Measurements from ENCODE around the gene SF3B6.
"Not testable (repeated sequence)": the region's sequence is repeated elsewhere in the genome, so short reads cannot be mapped to it uniquely, and the experiment has no call there.

Gene SF3B6

GRCh38 chr2:24110660-24111303 is 34.7 kb upstream of the SF3B6 start:
- Histone ChIP-seq H3K27ac (ENCODE audit: low read depth, low read length) (no peak overlapping the region), H3K36me3 (ENCODE audit: insufficient read depth, low read length) (peaks cover 12% of the 10 kb centered on the region), H3K4me1 (ENCODE audit: control insufficient read depth, insufficient read depth, low read length, unreplicated experiment) (peaks cover 17% of the 10 kb centered on the region), H3K79me2 (ENCODE audit: control insufficient read depth, insufficient read depth, low read length, unreplicated experiment) (no peaks in the 10 kb centered on the region), H3K27me3 (ENCODE audit: insufficient read depth, low read length) (no peaks in the 10 kb centered on the region), H3K4me3 (ENCODE audit: low read depth, low read length) (no peak overlapping the region), H2AFZ (ENCODE audit: low read length, unreplicated experiment) (no peak overlapping the region)

DNA sequence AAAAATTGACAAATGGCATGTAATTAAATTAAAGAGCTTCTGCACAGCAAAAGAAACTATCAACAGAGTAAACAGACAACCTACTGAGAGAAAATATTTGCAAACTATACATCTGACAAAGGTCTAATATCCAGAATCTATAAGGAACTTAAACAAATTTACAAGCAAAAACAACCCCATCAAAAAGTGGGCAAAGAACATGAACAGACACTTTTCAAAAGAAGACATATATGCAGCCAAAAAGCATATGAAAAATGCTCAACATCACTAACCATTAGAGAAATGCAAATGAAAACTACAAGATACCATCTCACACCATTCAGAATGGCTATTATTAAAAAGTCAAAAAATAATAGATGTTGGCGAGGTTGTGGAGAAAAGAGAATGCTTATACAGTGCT is 33.3 kb upstream of the SF3B6 start:
- H2AFZ ChIP-seq (ENCODE audit: low read length, unreplicated experiment); H3K27me3 ChIP-seq (ENCODE audit: insufficient read depth, low read length); H3K4me3 ChIP-seq (ENCODE audit: low read depth, low read length); H3K36me3 ChIP-seq (ENCODE audit: insufficient read depth, low read length); H3K79me2 ChIP-seq (ENCODE audit: control insufficient read depth, insufficient read depth, low read length, unreplicated experiment); H3K27ac ChIP-seq (ENCODE audit: low read depth, low read length): not testable (repeated sequence)
- peaks cover 17% of the 10 kb centered on the region for H3K4me1 ChIP-seq (ENCODE audit: control insufficient read depth, insufficient read depth, low read length, unreplicated experiment)

DNA sequence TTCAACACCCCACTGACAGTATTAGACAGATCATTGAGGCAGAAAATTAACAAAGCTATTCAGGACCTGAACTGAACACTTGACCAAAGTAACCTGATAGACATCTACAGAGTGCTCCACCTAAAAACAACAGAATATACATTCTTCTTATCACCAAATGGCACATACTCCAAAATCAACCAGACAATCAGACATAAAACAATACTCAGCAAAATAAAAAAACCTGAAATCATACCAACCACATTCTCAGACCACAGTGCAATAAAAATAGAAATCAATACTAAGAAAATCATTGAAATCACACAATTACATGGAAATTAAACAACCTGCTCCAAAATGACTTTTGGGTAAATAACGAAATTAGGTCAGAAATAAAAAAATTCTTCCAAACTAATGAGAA is 31.2 kb upstream of the SF3B6 start:
- Histone ChIP-seq H3K27ac (ENCODE audit: low read depth, low read length) (no peak overlapping the region), H3K27me3 (ENCODE audit: insufficient read depth, low read length) (no peaks in the 10 kb centered on the region), H3K79me2 (ENCODE audit: control insufficient read depth, insufficient read depth, low read length, unreplicated experiment) (no peaks in the 10 kb centered on the region), H3K4me1 (ENCODE audit: control insufficient read depth, insufficient read depth, low read length, unreplicated experiment) (peaks cover 17% of the 10 kb centered on the region), H3K36me3 (ENCODE audit: insufficient read depth, low read length) (no peaks in the 10 kb centered on the region), H2AFZ (ENCODE audit: low read length, unreplicated experiment) (no peak overlapping the region), H3K4me3 (ENCODE audit: low read depth, low read length) (no peak overlapping the region)

- Histone ChIP-seq H3K4me3 (ENCODE audit: low read depth, low read length) (no peak overlapping the region), H3K27ac (ENCODE audit: low read depth, low read length) (no peak overlapping the region), H3K4me1 (ENCODE audit: control insufficient read depth, insufficient read depth, low read length, unreplicated experiment) (peaks cover 17% of the 10 kb centered on the region), H3K36me3 (ENCODE audit: insufficient read depth, low read length) (no peaks in the 10 kb centered on the region), H3K79me2 (ENCODE audit: control insufficient read depth, insufficient read depth, low read length, unreplicated experiment) (no peaks in the 10 kb centered on the region), H2AFZ (ENCODE audit: low read length, unreplicated experiment) (no peak overlapping the region), H3K27me3 (ENCODE audit: insufficient read depth, low read length) (no peaks in the 10 kb centered on the region)
Observed at GRCh38 chr2:24106786-24107185, 30.7 kb upstream of the SF3B6 start.

DNA sequence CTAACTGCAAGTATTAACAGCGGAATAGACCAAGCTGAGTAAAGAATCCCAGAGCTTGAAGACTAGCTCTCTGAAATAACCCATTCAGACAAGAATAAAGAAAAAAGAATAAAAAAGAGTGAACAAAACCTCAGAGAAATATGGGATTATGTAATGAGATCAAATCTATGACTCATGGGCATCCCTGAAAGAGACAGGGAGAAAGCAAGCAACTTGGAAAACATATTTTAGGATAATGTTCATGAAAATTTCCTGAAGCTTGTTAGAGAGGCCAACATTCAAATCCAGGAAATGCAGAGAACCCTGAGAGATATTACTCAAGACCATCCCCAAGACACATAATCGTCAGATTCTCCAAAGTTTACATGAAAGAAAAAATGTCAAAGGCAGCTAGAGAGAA is 29.7 kb upstream of the SF3B6 start:
- H3K4me1 ChIP-seq (ENCODE audit: control insufficient read depth, insufficient read depth, low read length, unreplicated experiment) = peaks cover 7% of the 10 kb centered on the region
- no peak overlapping the region for H3K27ac ChIP-seq (ENCODE audit: low read depth, low read length)
- H3K27me3 ChIP-seq (ENCODE audit: insufficient read depth, low read length) = no peaks in the 10 kb centered on the region
- no peaks in the 10 kb centered on the region for H3K36me3 ChIP-seq (ENCODE audit: insufficient read depth, low read length)
- H3K4me3 ChIP-seq (ENCODE audit: low read depth, low read length) = no peak overlapping the region
- H3K79me2 ChIP-seq (ENCODE audit: control insufficient read depth, insufficient read depth, low read length, unreplicated experiment) = no peaks in the 10 kb centered on the region
- H2AFZ ChIP-seq (ENCODE audit: low read length, unreplicated experiment) = no peak overlapping the region

- no peak overlapping the region for H3K27ac ChIP-seq (ENCODE audit: low read depth, low read length)
- no peaks in the 10 kb centered on the region for H3K36me3 ChIP-seq (ENCODE audit: insufficient read depth, low read length)
- no peaks in the 10 kb centered on the region for H3K79me2 ChIP-seq (ENCODE audit: control insufficient read depth, insufficient read depth, low read length, unreplicated experiment)
- no peak overlapping the region for H2AFZ ChIP-seq (ENCODE audit: low read length, unreplicated experiment)
- H3K27me3 ChIP-seq (ENCODE audit: insufficient read depth, low read length) = no peaks in the 10 kb centered on the region
- H3K4me3 ChIP-seq (ENCODE audit: low read depth, low read length) = no peak overlapping the region
- H3K4me1 ChIP-seq (ENCODE audit: control insufficient read depth, insufficient read depth, low read length, unreplicated experiment) = peaks cover 6% of the 10 kb centered on the region
Observed at GRCh38 chr2:24104906-24105305, 28.8 kb upstream of the SF3B6 start.

DNA sequence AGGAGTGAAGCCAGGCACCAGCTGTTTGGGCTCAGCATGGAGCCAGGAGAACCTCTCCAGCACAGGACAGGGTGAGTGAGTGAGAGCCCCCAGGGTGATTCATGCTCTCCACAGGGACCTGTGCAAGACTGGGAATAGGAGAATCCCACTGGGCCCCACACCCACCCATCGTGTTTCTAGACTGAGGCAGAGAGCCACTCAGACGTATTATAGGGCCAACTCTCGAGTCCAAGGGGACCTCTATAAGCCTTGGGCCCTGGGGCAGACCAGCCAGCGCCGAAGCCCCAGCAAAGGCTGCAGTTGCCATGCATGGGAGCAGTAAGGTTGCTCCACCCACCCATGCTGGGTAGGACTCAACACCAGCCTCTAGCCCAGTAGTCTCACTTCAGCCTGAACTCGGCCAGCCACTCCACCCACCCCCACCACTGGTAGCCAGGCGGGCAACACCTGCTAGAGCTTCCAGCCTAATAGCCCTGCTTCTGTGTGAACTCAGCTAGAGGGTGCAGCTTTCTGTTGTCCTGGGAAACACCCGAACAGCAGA is 28.1 kb upstream of the SF3B6 start:
- H2AFZ ChIP-seq (ENCODE audit: low read length, unreplicated experiment) = no peak overlapping the region
- H3K27me3 ChIP-seq (ENCODE audit: insufficient read depth, low read length) = no peaks in the 10 kb centered on the region
- no peaks in the 10 kb centered on the region for H3K36me3 ChIP-seq (ENCODE audit: insufficient read depth, low read length)
- no peak overlapping the region for H3K27ac ChIP-seq (ENCODE audit: low read depth, low read length)
- no peaks in the 10 kb centered on the region for H3K79me2 ChIP-seq (ENCODE audit: control insufficient read depth, insufficient read depth, low read length, unreplicated experiment)
- H3K4me1 ChIP-seq (ENCODE audit: control insufficient read depth, insufficient read depth, low read length, unreplicated experiment) = peaks cover 6% of the 10 kb centered on the region
- no peak overlapping the region for H3K4me3 ChIP-seq (ENCODE audit: low read depth, low read length)

- Histone ChIP-seq H3K4me1 (ENCODE audit: control insufficient read depth, insufficient read depth, low read length, unreplicated experiment) (no peaks in the 10 kb centered on the region), H3K27me3 (ENCODE audit: insufficient read depth, low read length) (no peaks in the 10 kb centered on the region), H3K27ac (ENCODE audit: low read depth, low read length) (no peak overlapping the region), H3K4me3 (ENCODE audit: low read depth, low read length) (no peak overlapping the region), H2AFZ (ENCODE audit: low read length, unreplicated experiment) (no peak overlapping the region), H3K36me3 (ENCODE audit: insufficient read depth, low read length) (no peaks in the 10 kb centered on the region), H3K79me2 (ENCODE audit: control insufficient read depth, insufficient read depth, low read length, unreplicated experiment) (no peaks in the 10 kb centered on the region)
Observed at GRCh38 chr2:24102677-24103076, 26.6 kb upstream of the SF3B6 start.

- Histone ChIP-seq H2AFZ (ENCODE audit: low read length, unreplicated experiment) (no peak overlapping the region), H3K27ac (ENCODE audit: low read depth, low read length) (no peak overlapping the region), H3K4me1 (ENCODE audit: control insufficient read depth, insufficient read depth, low read length, unreplicated experiment) (no peaks in the 10 kb centered on the region), H3K27me3 (ENCODE audit: insufficient read depth, low read length) (no peaks in the 10 kb centered on the region), H3K4me3 (ENCODE audit: low read depth, low read length) (no peak overlapping the region), H3K79me2 (ENCODE audit: control insufficient read depth, insufficient read depth, low read length, unreplicated experiment) (no peaks in the 10 kb centered on the region), H3K36me3 (ENCODE audit: insufficient read depth, low read length) (no peaks in the 10 kb centered on the region)
Observed at GRCh38 chr2:24101992-24102391, 25.9 kb upstream of the SF3B6 start.

DNA sequence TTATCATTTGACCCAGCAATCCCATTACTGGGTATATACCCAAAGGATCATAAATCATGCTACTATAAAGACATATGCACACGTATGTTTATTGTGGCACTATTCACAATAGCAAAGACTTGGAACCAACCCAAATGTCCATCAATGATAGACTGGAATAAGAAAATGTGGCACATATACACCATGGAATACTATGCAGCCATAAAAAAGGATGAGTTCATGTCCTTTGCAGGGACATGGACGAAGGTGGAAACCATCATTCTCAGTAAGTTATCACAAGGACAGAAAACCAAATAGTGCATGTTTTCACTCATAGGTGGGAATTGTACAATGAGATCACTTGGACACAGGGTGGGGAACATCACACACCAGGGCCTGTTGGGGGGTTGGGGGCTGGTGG is 24.6 kb upstream of the SF3B6 start:
- H3K36me3 ChIP-seq (ENCODE audit: insufficient read depth, low read length); H3K4me1 ChIP-seq (ENCODE audit: control insufficient read depth, insufficient read depth, low read length, unreplicated experiment); H3K79me2 ChIP-seq (ENCODE audit: control insufficient read depth, insufficient read depth, low read length, unreplicated experiment); H3K4me3 ChIP-seq (ENCODE audit: low read depth, low read length); H3K27ac ChIP-seq (ENCODE audit: low read depth, low read length); H3K27me3 ChIP-seq (ENCODE audit: insufficient read depth, low read length); H2AFZ ChIP-seq (ENCODE audit: low read length, unreplicated experiment): not testable (repeated sequence)

- not testable (repeated sequence) for H2AFZ ChIP-seq (ENCODE audit: low read length, unreplicated experiment); H3K4me1 ChIP-seq (ENCODE audit: control insufficient read depth, insufficient read depth, low read length, unreplicated experiment); H3K27me3 ChIP-seq (ENCODE audit: insufficient read depth, low read length); H3K27ac ChIP-seq (ENCODE audit: low read depth, low read length); H3K79me2 ChIP-seq (ENCODE audit: control insufficient read depth, insufficient read depth, low read length, unreplicated experiment); H3K36me3 ChIP-seq (ENCODE audit: insufficient read depth, low read length); H3K4me3 ChIP-seq (ENCODE audit: low read depth, low read length)
Observed at GRCh38 chr2:24095171-24095677, 19.1 kb upstream of the SF3B6 start.
